A549 (cell line): ENCODE results near the gene RPS21. TPM values are rescaled to one million over a fixed set of nuclear protein-coding genes. Genes with fewer than 3 reads are reported as not detected.

ENCODE experiments used
- ATAC-seq, 2 experiments: fragments of 200-7000 bp in 1 of 2; fragments of >200 bp in 1 of 2; cut with Nextera tagmentation in 1 of 2; cut with Tn5 transposase in 1 of 2; 3 replicates each; pipeline versions ENCODE4 v1.8.0 to v1.9.1; 2018 to 2020; ENCODE audit warnings: mild to moderate bottlenecking in 1 of 2, moderate library complexity in 1 of 2
- CTCF ChIA-PET: fragments of 300-600 bp; sonication (Branson Sonifier 250); formaldehyde crosslinking; extraction: SDS; loops from one replicate; lab custom pipeline; 2021; ENCODE audit warnings: antibody characterized with exemption, inconsistent platforms; lab: Yijun Ruan, JAX
- POLR2A ChIA-PET: fragments of 350-600 bp; formaldehyde crosslinking; extraction: SDS; loops from one replicate; lab custom pipeline; 2021; ENCODE audit warnings: antibody characterized with exemption, inconsistent platforms; lab: Yijun Ruan, JAX
- DNase-seq, 2 experiments: peaks; one replicate each; pipeline versions ENCODE4 v3.0.0 to v3.0.0-alpha.2; 2011 to 2016; ENCODE audit warnings: low read depth in 1 of 2, low spot score in 1 of 2
- FAIRE-seq: peaks from 2 replicates; lab custom pipeline; 2011; peaks lifted over from hg19 to GRCh38; lab: Jason Lieb, UNC
- H3K27ac ChIP-seq, 2 experiments: fragments of >200 bp; sonication (Bioruptor Twin); formaldehyde crosslinking; 3 replicates each; pipeline ENCODE4 v1.5.1; 2016 to 2017
- H3K4me1 ChIP-seq: fragments of >200 bp; sonication (Bioruptor Twin); formaldehyde crosslinking; 3 replicates; pipeline ENCODE4 v1.6.1; 2016
- H3K4me2 ChIP-seq: fragments of >200 bp; sonication (Bioruptor Twin); formaldehyde crosslinking; 3 replicates; pipeline ENCODE4 v1.6.1; 2016
- H3K4me3 ChIP-seq: fragments of >200 bp; sonication (Bioruptor Twin); formaldehyde crosslinking; 3 replicates; pipeline ENCODE4 v1.5.1; 2016
- H3K9me3 ChIP-seq: fragments of >200 bp; sonication (Bioruptor Twin); formaldehyde crosslinking; 3 replicates; pipeline ENCODE4 v1.6.1; 2016
- ATOH8 ChIP-seq: fragments of 250-450 bp; sonication (Bioruptor Pico); IDR thresholded peaks from 2 replicates; pipeline ENCODE4 v1.5.0; 2020; ENCODE audit warnings: low read depth, mild to moderate bottlenecking, moderate library complexity
- BHLHE40 ChIP-seq: IDR thresholded peaks from 2 replicates; pipeline ENCODE4 v1.6.1; 2012; ENCODE audit warnings: low read depth, low read length, inconsistent platforms
- CBX2 ChIP-seq: fragments of 200-600 bp; sonication (generic); IDR thresholded peaks from 2 replicates; pipeline ENCODE4 v1.6.1; 2016; ENCODE audit warnings: low read depth, mild to moderate bottlenecking, borderline replicate concordance
- CEBPB ChIP-seq, 2 experiments: fragments of >200 bp in 1 of 2; sonication (Bioruptor Twin) in 1 of 2; formaldehyde crosslinking in 1 of 2; IDR thresholded peaks; 2 replicates each; pipeline ENCODE4 v1.6.1; 2012 to 2016
- CHD2 ChIP-seq: fragments of 150-350 bp; IDR thresholded peaks from 2 replicates; pipeline ENCODE4 v1.6.1; 2014; ENCODE audit warnings: low read length; ENCODE audit not compliant: partially characterized antibody
- EHF ChIP-seq: fragments of 250-450 bp; sonication (Bioruptor Pico); IDR thresholded peaks from 2 replicates; pipeline ENCODE4 v1.5.0; 2020; ENCODE audit warnings: mild to moderate bottlenecking
- FOSB ChIP-seq: fragments of 250-450 bp; sonication (Bioruptor Pico); IDR thresholded peaks from 2 replicates; pipeline ENCODE4 v1.5.0; 2020; ENCODE audit warnings: mild to moderate bottlenecking, moderate library complexity
- FOSL2 ChIP-seq, 2 experiments: fragments of 450-650 bp in 1 of 2; fragments of >200 bp in 1 of 2; sonication (Bioruptor Twin) in 1 of 2; formaldehyde crosslinking; IDR thresholded peaks; 2 replicates each; pipeline versions ENCODE4 v1.5.0 to v1.6.1; 2016 to 2020; ENCODE audit warnings: mild to moderate bottlenecking in 1 of 2, moderate library complexity in 1 of 2
- GATA3 ChIP-seq: IDR thresholded peaks from 2 replicates; pipeline ENCODE4 v1.6.1; 2012; ENCODE audit warnings: borderline replicate concordance
- HOXA7 ChIP-seq: fragments of 250-450 bp; sonication (Bioruptor Pico); IDR thresholded peaks from 2 replicates; pipeline ENCODE4 v1.5.0; 2020; ENCODE audit warnings: mild to moderate bottlenecking, moderate library complexity
- HOXB13 ChIP-seq: fragments of 250-450 bp; sonication (Bioruptor Pico); IDR thresholded peaks from 2 replicates; pipeline ENCODE4 v1.5.0; 2020; ENCODE audit warnings: low read depth, mild to moderate bottlenecking, moderate library complexity
- HOXB5 ChIP-seq: fragments of 250-450 bp; sonication (Bioruptor Pico); IDR thresholded peaks from 2 replicates; pipeline ENCODE4 v1.5.0; 2020; ENCODE audit warnings: mild to moderate bottlenecking, moderate library complexity
- KDM5A ChIP-seq: fragments of 200-600 bp; sonication (generic); IDR thresholded peaks from 2 replicates; pipeline ENCODE4 v1.6.1; 2016; ENCODE audit warnings: antibody characterized with exemption, mild to moderate bottlenecking
- MAFK ChIP-seq: fragments of 450-650 bp; IDR thresholded peaks from 2 replicates; pipeline ENCODE4 v1.6.1; 2014; ENCODE audit not compliant: partially characterized antibody
- MAX ChIP-seq: IDR thresholded peaks from 2 replicates; pipeline ENCODE4 v1.6.1; 2012
- MYC ChIP-seq: IDR thresholded peaks from 2 replicates; pipeline ENCODE4 v1.6.1; 2012; ENCODE audit warnings: mild to moderate bottlenecking, inconsistent platforms, low read length, improper control_type of control experiment, borderline replicate concordance
- NPAS2 ChIP-seq: fragments of 250-450 bp; sonication (Bioruptor Pico); IDR thresholded peaks from 2 replicates; pipeline ENCODE4 v1.8.0; 2022; ENCODE audit warnings: mild to moderate bottlenecking, moderate library complexity, borderline replicate concordance
- PBX3 ChIP-seq: IDR thresholded peaks from 2 replicates; pipeline ENCODE4 v1.6.1; 2012
- PHF8 ChIP-seq: fragments of 200-600 bp; sonication (generic); IDR thresholded peaks from 2 replicates; pipeline ENCODE4 v1.6.1; 2016; ENCODE audit warnings: low read depth, mild to moderate bottlenecking, antibody characterized with exemption, moderate library complexity, borderline replicate concordance
- POLR2A ChIP-seq: IDR thresholded peaks from 2 replicates; pipeline ENCODE4 v1.6.1; 2012; ENCODE audit warnings: mild to moderate bottlenecking, low read length
- POLR2AphosphoS2 ChIP-seq: conservative IDR thresholded peaks from 2 replicates; pipeline ENCODE4 v1.6.1; 2012; ENCODE audit warnings: low read length, improper control_type of control experiment, inconsistent platforms
- RAD21 ChIP-seq, 2 experiments: fragments of >200 bp in 1 of 2; sonication (Bioruptor Twin) in 1 of 2; formaldehyde crosslinking in 1 of 2; IDR thresholded peaks in 1 of 2; conservative IDR thresholded peaks in 1 of 2; 2 replicates in 1 of 2; 3 replicates in 1 of 2; pipeline ENCODE4 v1.6.1; 2012 to 2018; ENCODE audit warnings: inconsistent platforms in 1 of 2
- SREBF2 ChIP-seq: fragments of 450-650 bp; IDR thresholded peaks from 2 replicates; pipeline ENCODE4 v1.6.1; 2014; ENCODE audit warnings: mild to moderate bottlenecking, moderate library complexity
- USF2 ChIP-seq: fragments of 450-650 bp; IDR thresholded peaks from 2 replicates; pipeline ENCODE4 v1.6.1; 2014; ENCODE audit warnings: antibody characterized with exemption
- ZC3H11A ChIP-seq: fragments of 450-650 bp; IDR thresholded peaks from 2 replicates; pipeline ENCODE4 v1.6.1; 2014; ENCODE audit warnings: antibody characterized with exemption, mild to moderate bottlenecking
- ZFP36 ChIP-seq: fragments of 450-650 bp; IDR thresholded peaks from 2 replicates; pipeline ENCODE4 v1.6.1; 2014; ENCODE audit warnings: borderline replicate concordance; ENCODE audit not compliant: partially characterized antibody
- WGBS: methylation state at CpG from one replicate; pipeline ENCODE4 v1.1.6; 2017; ENCODE audit errors: missing lambda C conversion rate; 5-methylcytosine and 5-hydroxymethylcytosine counted together
- polyA plus RNA-seq, 4 experiments: library from polyadenylated mRNA; depleted of rRNA in 3 of 4; stranded (reverse); fragments of >200 nt; fragmentation: RNase III in 1 of 4; extraction: RNeasy Plus Mini Kit Qiagen cat#74134 plus additional on column Dnase treatment in 1 of 4; gene quantifications; 2 replicates in 3 of 4; 3 replicates in 1 of 4; pipeline ENCODE4 v1.2.3, GENCODE V29; 2011 to 2017

Gene RPS21
- polyA plus RNA-seq, 2 of the 4 experiments (the other 2 are of a cell fraction): 2,862 to 4,026 TPM

GRCh38 chr20:62357681-62358080 lies 29.2 kb upstream of the RPS21 start:
- ChIA-PET CTCF (interaction anchor here (0.7 to 5.5 kb wide), 6 partner anchors 10 to 50 kb away, joined by 3 to 94 read pairs (median 12); partner anchors contain the start of gene LAMA5), POLR2A (interaction anchor here (1.4 to 4.9 kb wide), 3 partner anchors 10 to 54 kb away, joined by 3 to 61 read pairs (median 4); partner anchors contain the start of gene LAMA5)
- H3K4me1 ChIP-seq: peaks cover 98% of the 10 kb centered on the region
- ATAC-seq (no peak), DNase-seq (no peak), FAIRE-seq (no peak)
- peak overlapping the region; percentile 97 to 99 for H3K27ac ChIP-seq
- no peaks in the 10 kb centered on the region for H3K9me3 ChIP-seq
- 38% methylated on average over 6 of the region's 7 CpGs for WGBS
- TF ChIP-seq KDM5A (no peak), POLR2A (no peak; the same call in 1 of the 2 replicates), ZFP36 (no peak), FOSB (CRISPR knock-in tag) (no peak), GATA3 (no peak), CHD2 (no peak), BHLHE40 (no peak), CBX2 (no peak)
- H3K4me3 ChIP-seq: peak overlapping the region; percentile 41; the same call in 2 of the 3 replicates
- H3K4me2 ChIP-seq: peak overlapping the region; percentile 91

GRCh38 chr20:62358171-62359042 lies 28.5 kb upstream of the RPS21 start:
- H3K4me2 ChIP-seq: peak overlapping the region; percentile 91
- H3K4me3 ChIP-seq: peak overlapping the region; percentile 41
- peak in 1 of 2 experiments; percentile 77 for DNase-seq
- ChIA-PET POLR2A (interaction anchor here (0.8 to 4.9 kb wide), 5 partner anchors 8 to 56 kb away, joined by 3 to 61 read pairs (median 4); partner anchors contain the start of gene LAMA5), CTCF (interaction anchor here (0.6 to 5.5 kb wide), 9 partner anchors 8 to 231 kb away, joined by 3 to 94 read pairs (median 5); partner anchors contain the start of gene LAMA5)
- no peak for FAIRE-seq
- peak in 1 of 2 experiments; percentile 3; a peak in 3 of 6 replicates for ATAC-seq
- H3K27ac ChIP-seq: peak overlapping the region; percentile 97 to 99
- 0 out of 2 replicates have a peak, but pooled peaks have one; percentile 43 for TF ChIP-seq FOSB (CRISPR knock-in tag)
- TF ChIP-seq HOXB13 (CRISPR knock-in tag): peak; percentile 88
- TF ChIP-seq SREBF2: no peak
- 0 out of 2 replicates have a peak, but pooled peaks have one; percentile 22 for TF ChIP-seq PBX3
- TF ChIP-seq RAD21 (conservative IDR thresholded peaks at IDR 0.05 in 1 of 2, IDR thresholded peaks at IDR 0.05 in 1 of 2): no peak
- peak; percentile 36; the same call in 1 of the 2 replicates for TF ChIP-seq HOXB5 (CRISPR knock-in tag)
- TF ChIP-seq EHF (CRISPR knock-in tag): peak; percentile 58; the same call in 1 of the 2 replicates
- 0 out of 2 replicates have a peak, but pooled peaks have one; percentile 23 for TF ChIP-seq HOXA7
- no peak for TF ChIP-seq PHF8
- peak; percentile 56 for TF ChIP-seq MAX
- 0 out of 2 replicates have a peak, but pooled peaks have one; percentile 3 for TF ChIP-seq POLR2A
- H3K4me1 ChIP-seq: peaks cover 98% of the 10 kb centered on the region
- 24% methylated on average over 13 of the region's 24 CpGs for WGBS
- H3K9me3 ChIP-seq: no peaks in the 10 kb centered on the region

GRCh38 chr20:62359043-62359490 lies 27.8 kb upstream of the RPS21 start:
- ChIA-PET POLR2A (interaction anchor here (0.8 to 4.9 kb wide), 4 partner anchors 8 to 57 kb away, joined by 3 to 61 read pairs (median 8); partner anchors contain the start of gene LAMA5), CTCF (interaction anchor here (0.6 to 5.5 kb wide), 8 partner anchors 8 to 230 kb away, joined by 3 to 94 read pairs (median 7); partner anchors contain the start of gene LAMA5)
- Histone ChIP-seq H3K4me1 (peaks cover 98% of the 10 kb centered on the region), H3K4me3 (peak overlapping the region; percentile 41), H3K27ac (peak overlapping the region; percentile 97 to 99), H3K9me3 (no peaks in the 10 kb centered on the region), H3K4me2 (peak overlapping the region; percentile 91)
- no peak for DNase-seq
- ATAC-seq: peak; percentile 3 to 16
- WGBS: no CpG with 5 or more reads among the region's 16 CpGs
- FAIRE-seq: no peak
- TF ChIP-seq CBX2 (no peak), MYC (0 out of 2 replicates have a peak, but pooled peaks have one; percentile 58), PHF8 (no peak), MAX (no peak; the same call in none of the 2 replicates), ZC3H11A (no peak), MAFK (no peak), CEBPB (IDR thresholded peaks at IDR 0.05) (no peak), HOXB13 (CRISPR knock-in tag) (peak; percentile 87), FOSL2 (IDR thresholded peaks at IDR 0.05) (no peak), FOSL2 (CRISPR knock-in tag; IDR thresholded peaks at IDR 0.05) (no peak), USF2 (no peak), ZFP36 (no peak), HOXA7 (peak; percentile 85; the same call in 1 of the 2 replicates), POLR2AphosphoS2 (no peak), ATOH8 (CRISPR knock-in tag) (peak; percentile 27; the same call in 1 of the 2 replicates), NPAS2 (CRISPR knock-in tag) (no peak), RAD21 (conservative IDR thresholded peaks at IDR 0.05 in 1 of 2, IDR thresholded peaks at IDR 0.05 in 1 of 2) (no peak)
